M059J (cell line): ENCODE results near the gene ASCL5. TPM values are rescaled to one million over a fixed set of nuclear protein-coding genes. Genes with fewer than 3 reads are reported as not detected.

ENCODE experiments used
- DNase-seq: peaks from one replicate; pipeline ENCODE4 v3.0.0-alpha.2; 2012; ENCODE audit warnings: low read depth
- total RNA-seq: library from RNA; depleted of rRNA; stranded (reverse); fragments of >200 nt; shearing (Covaris generic); gene quantifications from 2 replicates; pipeline ENCODE4 v1.2.3, GENCODE V29; 2014

ASCL5 gene
- total RNA-seq, 1 experiment from 2014 or later = not detected

DNA sequence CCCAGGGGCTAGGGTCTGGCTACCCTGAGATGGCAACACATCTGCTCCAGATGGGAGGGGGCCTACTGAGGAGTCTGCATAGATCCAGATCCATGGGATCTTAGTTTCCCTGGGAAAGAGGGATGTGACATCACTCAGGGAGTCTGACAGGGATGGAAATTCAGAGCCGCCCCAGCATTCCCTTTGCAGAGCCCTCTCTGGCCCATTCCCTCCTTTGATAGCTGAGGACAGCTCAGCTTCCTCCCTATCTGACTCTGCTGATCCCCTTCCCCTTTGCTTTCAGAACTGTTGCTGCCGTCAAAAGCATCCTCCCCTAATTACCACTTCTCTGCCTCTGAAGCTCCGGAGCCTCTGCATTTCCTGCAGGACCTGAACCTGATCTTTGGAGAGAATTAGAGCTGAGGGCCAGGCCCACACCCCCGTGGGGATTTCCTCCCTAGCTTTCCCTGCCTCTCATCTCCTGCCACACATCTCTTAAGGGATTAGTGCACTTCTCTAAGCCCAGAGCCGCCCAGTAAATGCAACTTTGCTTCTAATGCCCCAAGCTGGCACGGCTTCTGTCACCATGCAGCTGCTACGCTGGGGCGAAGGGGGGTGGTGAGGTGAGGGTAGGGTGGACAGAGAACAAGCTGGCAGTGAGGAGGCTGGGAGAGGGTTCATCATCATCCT is 9.5 kb upstream of the ASCL5 start:
- DNase-seq = no peak

DNA sequence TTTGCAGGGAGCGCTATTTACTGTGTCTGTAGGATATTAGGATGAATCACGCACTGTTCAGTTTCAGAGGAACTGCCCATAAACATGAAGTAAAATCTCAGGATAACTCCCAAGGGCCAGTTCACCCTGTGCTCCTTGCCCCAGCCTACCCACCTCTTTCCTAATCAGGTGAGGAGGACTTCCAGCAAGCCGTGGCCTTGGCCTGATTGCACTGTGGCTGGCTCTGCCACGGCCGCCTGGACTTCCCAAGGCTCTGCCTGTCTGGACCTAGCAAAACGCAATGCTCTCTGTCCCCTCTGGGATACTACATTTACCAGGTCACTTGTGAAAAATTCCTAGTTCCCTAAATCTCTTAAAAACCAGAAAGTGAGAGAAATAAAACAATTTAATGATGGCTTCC is 7.4 kb upstream of the ASCL5 start:
- DNase-seq = no peak

- DNase-seq = no peak
Observed at GRCh38 chr1:201131398-201131797, 4.4 kb upstream of the ASCL5 start.

- no peak for DNase-seq
Observed at GRCh38 chr1:201128962-201129361, 2.0 kb upstream of the ASCL5 start.

DNA sequence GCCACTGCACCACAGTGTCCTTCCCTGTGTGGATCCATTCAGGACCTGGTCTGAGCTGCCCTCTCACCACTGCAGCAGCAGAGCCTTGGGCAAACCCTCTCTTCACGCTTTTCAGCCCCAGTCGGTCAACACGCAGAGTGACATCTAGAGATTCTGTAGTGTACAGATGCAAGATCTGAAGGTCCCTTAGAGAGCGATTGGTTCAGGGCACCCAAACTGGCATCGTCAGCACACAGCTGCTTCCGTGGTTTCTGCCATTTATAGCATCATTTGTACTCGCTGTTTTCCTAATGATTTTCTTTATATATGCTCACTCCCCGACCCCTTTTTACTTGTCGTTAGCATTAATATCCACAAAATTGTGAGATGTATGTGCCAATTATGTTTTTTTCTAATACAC is 1.5 kb upstream of the ASCL5 start:
- DNase-seq = no peak

DNA sequence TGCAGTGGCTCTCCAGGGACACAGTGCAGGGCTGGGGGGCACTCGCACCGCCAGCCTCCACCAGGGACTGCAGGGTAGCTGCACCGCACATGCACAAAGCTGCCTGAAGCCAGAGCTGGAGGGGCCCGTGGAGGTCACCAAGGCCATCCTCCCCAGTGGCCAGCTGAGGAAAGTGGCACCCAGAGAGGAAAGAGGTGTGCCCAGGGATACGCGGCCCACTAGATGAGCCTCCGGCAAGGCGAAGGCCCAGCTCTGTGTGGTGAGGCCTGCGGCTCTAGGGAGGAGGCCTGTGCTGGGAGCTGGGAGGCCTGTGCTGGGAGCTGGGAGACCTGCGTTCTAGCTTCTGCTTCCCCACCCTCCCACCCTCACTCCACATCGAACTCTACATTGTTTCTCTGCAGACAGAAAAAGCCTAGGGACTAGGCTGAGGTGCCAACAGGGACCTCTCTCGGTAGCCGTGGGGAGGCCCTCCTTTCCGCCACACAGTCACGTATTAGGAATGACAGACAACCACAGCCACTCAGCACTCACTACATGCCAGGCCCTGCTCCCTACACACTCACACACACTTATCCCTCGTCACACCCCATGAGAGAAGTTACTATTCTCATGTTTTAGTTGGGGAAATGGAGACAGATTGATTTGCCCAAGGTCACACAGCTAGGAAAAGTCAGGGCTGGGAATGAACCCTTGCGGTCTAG is 921 bp upstream of the ASCL5 start:
- peak; percentile 56 for DNase-seq

DNA sequence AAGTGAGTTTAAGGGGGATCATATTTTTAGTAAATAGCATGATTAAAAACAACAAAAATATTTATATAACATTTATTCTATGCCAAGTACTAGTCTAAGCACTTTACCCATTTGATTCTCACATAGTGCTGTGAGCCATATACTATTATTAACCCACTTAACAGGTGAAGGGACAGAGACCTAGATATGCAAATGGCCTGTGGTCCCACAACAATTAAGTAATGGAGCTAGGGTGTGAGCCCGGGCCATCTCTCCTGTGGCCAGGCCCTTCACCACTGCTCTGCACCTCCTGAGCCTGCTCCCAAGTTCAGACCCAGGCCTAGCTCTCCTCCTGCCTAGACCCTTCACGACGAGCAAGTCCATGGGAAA is 537 bp downstream of the ASCL5 start:
- DNase-seq = no peak

GRCh38 chr1:201125800-201126199 is 1.2 kb downstream of the ASCL5 start:
- DNase-seq = no peak

GRCh38 chr1:201125019-201125418 is 2.0 kb downstream of the ASCL5 start:
- DNase-seq = no peak

DNA sequence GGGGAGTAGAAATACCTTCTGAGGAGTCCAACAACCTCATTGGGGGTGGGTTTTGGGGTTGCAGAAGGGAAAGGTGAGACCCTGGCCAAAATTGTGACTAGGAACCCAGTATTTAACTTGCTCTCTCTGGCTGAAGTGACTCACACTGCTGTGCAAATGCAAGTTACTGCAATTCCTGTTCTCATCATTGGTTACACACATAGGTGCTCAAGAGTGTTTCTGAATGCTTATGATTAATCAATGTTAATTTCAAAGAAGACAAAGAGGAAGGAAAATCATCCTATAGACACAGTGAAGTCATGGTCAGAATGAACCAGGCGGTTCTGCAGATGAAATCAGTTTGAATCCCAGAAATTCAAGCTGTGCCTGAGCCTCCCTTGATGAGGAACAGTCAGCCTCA is 3.1 kb downstream of the ASCL5 start:
- DNase-seq = no peak

GRCh38 chr1:201122321-201122957 is 4.5 kb downstream of the ASCL5 start:
- DNase-seq = no peak

GRCh38 chr1:201119206-201120197 is 7.5 kb downstream of the ASCL5 start:
- peak; percentile 39 for DNase-seq

GRCh38 chr1:201116091-201116490 is 10.9 kb downstream of the ASCL5 start:
- DNase-seq = no peak

DNA sequence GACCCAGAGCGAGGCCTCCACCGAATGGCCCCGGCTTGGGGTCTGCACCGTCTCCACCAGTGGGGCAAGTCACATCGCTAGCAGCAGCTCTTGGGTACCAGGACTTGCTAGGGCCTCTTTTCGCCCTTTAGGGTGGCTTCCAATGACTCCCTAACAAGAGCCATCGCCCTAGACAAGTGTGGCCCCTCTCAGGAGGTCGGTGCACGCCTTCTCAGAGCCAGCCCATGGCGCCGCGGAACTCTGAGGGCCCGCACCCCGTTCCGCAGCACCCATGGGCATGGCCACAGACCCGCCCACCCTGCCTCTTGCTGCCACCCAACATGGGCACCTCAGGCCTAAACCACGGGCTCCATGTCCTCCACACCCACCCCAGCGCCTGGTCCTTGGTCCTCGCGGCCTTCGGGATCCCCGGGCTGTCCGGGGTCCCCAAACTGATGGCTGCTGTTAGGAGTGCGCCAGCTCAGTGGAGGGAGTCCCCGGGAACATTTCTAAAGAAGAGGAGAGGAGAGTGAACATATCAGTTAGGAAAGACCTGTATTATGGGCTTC is 11.5 kb downstream of the ASCL5 start:
- no peak for DNase-seq

DNA sequence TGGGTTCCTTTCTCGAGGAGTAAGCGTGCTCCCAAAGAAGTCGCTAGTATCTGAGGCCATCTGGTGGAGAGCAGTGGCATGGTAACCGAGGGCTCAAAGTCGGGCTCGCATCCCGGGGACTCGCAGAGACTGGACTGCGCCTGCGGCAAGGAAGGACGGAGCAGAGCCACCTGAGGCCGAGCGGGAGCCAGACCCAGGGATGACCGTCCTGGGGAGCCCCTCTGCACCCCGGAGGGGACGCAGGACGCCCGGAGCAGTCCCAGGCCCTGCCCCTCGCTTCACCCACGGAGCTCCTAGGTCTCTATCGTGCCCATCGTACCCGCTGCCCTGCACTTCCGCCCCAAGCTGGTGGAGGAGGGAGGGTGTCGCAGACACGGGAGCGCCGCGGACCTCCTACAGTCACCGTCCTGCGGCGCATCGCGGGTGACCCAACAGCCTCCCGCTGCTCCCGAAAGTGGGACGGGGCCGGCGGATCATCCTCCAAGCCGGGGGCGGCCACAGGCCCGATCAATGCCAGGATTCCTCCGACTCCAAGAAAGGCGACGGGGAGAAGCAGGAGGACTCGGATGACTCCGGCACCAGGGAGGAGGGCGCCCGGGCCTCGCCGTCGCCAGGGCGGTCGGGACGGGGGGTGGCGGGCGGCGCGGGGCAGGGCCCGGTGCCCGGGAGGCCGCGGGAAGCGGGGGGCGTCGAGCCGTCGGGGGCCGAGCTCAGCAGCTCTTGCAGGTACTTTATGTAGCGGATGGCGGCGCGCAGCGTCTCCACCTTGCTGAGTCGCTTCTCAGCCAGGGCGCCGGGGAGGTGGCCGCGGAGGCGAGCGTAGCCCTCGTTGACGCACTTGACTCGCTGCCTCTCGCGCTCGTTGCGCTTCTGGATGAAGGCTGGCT is 12.5 kb downstream of the ASCL5 start:
- DNase-seq = peak; percentile 93

DNA sequence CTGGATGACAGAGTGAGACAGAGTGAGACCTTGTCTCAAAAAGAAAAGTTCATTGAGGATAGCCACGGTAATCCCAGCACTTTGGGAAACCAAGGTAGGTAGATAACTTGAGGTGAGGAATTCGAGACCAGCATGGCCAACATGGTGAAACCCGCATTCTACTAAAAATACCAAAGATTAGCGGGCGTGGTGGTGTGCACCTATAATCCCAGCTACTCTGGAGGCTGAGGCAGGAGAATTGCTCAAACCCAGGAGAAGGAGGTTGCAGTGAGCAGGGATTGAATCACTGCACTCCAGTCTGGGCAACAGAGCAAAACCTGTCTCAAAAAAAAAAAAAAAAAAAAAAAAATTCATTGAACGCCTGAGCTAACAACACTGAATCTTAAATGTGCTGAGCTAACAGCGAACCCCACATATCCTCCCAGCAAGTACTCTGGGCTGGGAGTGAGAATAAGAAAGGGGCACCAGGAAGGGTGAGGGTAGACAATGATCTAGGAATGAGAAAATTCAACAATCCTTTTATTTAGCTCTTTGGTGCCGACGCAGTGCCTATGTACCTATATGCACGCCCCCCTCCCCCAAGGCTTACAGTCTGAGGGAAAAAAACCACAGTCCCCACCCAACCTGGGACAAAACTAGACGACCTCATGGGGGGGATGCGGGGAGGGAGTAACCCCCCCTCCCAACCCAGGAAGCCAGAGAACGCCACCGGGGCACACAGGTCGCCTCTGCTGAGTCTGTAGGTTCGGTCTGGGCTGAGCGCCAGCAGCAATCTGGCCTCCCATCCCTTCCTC is 13.3 kb downstream of the ASCL5 start:
- DNase-seq = no peak

DNA sequence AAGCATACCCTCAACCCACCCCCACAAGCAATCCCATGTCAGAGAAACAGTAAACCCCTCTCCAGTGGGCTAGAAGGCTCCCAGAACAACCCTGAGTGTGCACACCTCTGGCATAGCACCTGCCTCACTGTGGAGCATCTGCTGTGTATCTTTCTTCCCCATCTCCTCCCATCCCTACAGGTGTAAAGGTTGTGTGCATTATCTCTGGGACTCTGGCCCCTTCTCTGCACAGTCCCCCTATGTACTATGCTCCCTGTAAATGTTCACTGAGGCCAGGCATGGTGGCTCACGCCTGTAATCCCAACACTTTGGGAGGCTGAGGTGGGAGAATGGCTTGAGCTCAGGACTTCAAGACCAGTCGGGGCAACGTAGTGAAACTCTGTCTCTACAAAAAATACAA is 14.1 kb downstream of the ASCL5 start:
- DNase-seq = no peak

DNA sequence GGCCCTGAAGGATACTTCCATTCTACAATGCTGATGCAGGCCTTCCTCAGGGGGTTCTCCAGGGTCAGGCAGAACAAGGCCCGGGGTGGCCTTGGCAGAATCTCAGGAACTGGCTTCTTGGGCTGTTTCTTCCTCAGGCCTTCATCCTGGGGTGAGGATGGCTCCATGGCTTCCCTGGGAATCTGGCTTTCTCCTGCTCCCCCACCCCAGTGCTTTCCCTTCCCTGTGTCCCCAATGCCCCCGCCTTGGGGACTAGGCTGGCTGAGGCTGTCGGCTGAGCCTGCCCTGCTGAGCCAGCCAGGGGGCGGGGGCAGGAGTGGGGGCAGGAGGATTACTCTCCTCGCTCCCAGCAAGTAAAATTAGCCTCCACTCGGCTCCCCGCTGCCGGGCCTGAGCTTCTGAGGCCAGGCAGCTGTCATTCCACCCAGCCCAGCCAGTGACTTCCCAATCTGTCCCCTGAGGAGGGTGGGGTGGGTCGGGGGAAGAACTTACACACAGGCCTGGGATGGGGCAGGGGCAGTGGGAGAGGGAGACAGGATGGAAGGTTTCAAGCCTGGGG is 14.7 kb downstream of the ASCL5 start, which contains the start of gene CACNA1S:
TSS of gene CACNA1S (minus strand) at position 254 of the 559 bp plus-strand sequence. CDS start at position 167, 87 bp downstream.
- DNase-seq = no peak

DNA sequence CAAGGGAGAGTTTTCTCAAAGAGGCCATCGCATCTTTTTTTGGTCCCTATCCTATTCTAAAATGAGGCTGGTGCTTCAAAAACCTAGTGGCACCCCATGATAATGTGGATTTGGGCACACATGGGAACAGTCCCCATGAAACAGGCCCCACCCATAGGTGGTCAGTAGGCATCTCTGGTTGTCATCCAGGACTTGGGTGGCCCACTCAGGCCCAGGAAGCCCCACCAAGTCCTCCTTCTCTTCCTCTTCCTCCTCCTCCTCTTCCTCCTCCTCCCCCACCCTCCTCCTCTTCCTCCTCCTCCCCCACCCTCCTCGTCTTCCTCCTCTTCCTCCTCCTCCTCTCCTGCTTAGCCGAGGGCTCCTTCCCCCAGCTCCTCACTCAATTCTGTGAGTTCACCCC is 15.3 kb downstream of the ASCL5 start:
- no peak for DNase-seq
